Right atrium auricular region (tissue), 2 donors: ENCODE measurements around the gene ITGB4. TPM values are rescaled to one million over a fixed set of nuclear protein-coding genes. Genes with fewer than 3 reads are reported as not detected.

ENCODE experiments used
- DNase-seq: peaks from one replicate; pipeline ENCODE4 v3.0.0-alpha.2; 2019; ENCODE audit warnings: low spot score
- H3K27ac ChIP-seq, 2 donors: fragments of 200-600 bp; sonication (generic); 1 replicate in 1 of 2; 2 replicates in 1 of 2; pipeline ENCODE4 v1.5.1; 2016 to 2019
- H3K27me3 ChIP-seq, 2 donors: fragments of 200-600 bp; sonication (generic); one replicate each; pipeline versions ENCODE4 v1.5.1 to v1.6.0; 2017 to 2019
- H3K36me3 ChIP-seq: fragments of 200-600 bp; sonication (generic); one replicate; pipeline ENCODE4 v1.5.1; 2016
- H3K4me1 ChIP-seq, 2 donors: fragments of 200-600 bp; sonication (generic); one replicate each; pipeline versions ENCODE4 v1.5.1 to v1.6.0; 2017 to 2019
- H3K4me3 ChIP-seq, 2 donors: fragments of 200-600 bp; sonication (generic); 1 replicate in 1 of 2; 2 replicates in 1 of 2; pipeline ENCODE4 v1.5.1; 2017 to 2019; ENCODE audit warnings: mild to moderate bottlenecking in 1 of 2, moderate library complexity in 1 of 2
- H3K9me3 ChIP-seq, 2 donors: fragments of 200-600 bp; sonication (generic); one replicate each; pipeline ENCODE4 v1.5.1; 2019
- CTCF ChIP-seq, 2 donors: fragments of 200-600 bp; sonication (generic); IDR thresholded peaks; one replicate each; pipeline ENCODE4 v1.5.1; 2019; ENCODE audit warnings: antibody characterized with exemption in 2 of 2
- total RNA-seq, 2 donors: library from RNA; depleted of rRNA; stranded (reverse); fragments of >200 nt; gene quantifications; one replicate each; pipeline ENCODE4 v1.1.0, GENCODE V29; 2016

Gene ITGB4
- total RNA-seq, 2 donors from 2014 or later, result 11.1 to 37.5 TPM

GRCh38 chr17:75722076-75722475, 817 bp downstream of the ITGB4 start:
- H3K4me1 ChIP-seq, result peaks cover 0 to 13% of the 10 kb centered on the region in 2 donors
- no peaks in the 10 kb centered on the region for H3K36me3 ChIP-seq
- no peaks in the 10 kb centered on the region for H3K9me3 ChIP-seq
- TF ChIP-seq CTCF (IDR thresholded peaks at IDR 0.05), result no peak
- H3K27me3 ChIP-seq, result no peaks in the 10 kb centered on the region
- H3K4me3 ChIP-seq, result peak overlapping the region; percentile 41 to 59
- H3K27ac ChIP-seq, result peak overlapping the region; percentile 54 to 65
- no peak for DNase-seq

- Histone ChIP-seq H3K27ac (peak overlapping the region; percentile 54 to 65), H3K4me1 (peaks cover 0 to 13% of the 10 kb centered on the region in 2 donors), H3K4me3 (peak overlapping the region in 1 of 2 donors; percentile 59), H3K27me3 (no peaks in the 10 kb centered on the region), H3K36me3 (no peaks in the 10 kb centered on the region), H3K9me3 (no peaks in the 10 kb centered on the region)
- no peak for DNase-seq
- no peak for TF ChIP-seq CTCF (IDR thresholded peaks at IDR 0.05)
These were observed 1.4 kb downstream of the ITGB4 start for GRCh38 chr17:75722542-75723095.

- Histone ChIP-seq H3K4me1 (peaks cover 0 to 13% of the 10 kb centered on the region in 2 donors), H3K9me3 (no peaks in the 10 kb centered on the region), H3K36me3 (no peaks in the 10 kb centered on the region), H3K27ac (peak overlapping the region; percentile 54 to 65), H3K4me3 (peak overlapping the region in 1 of 2 donors; percentile 59), H3K27me3 (no peaks in the 10 kb centered on the region)
- no peak for TF ChIP-seq CTCF (IDR thresholded peaks at IDR 0.05)
- no peak for DNase-seq
These were observed 2.1 kb downstream of the ITGB4 start for GRCh38 chr17:75723171-75723930.

- Histone ChIP-seq H3K4me3 (no peak overlapping the region), H3K4me1 (peaks cover 0 to 13% of the 10 kb centered on the region in 2 donors), H3K9me3 (no peaks in the 10 kb centered on the region), H3K27ac (no peak overlapping the region), H3K36me3 (no peaks in the 10 kb centered on the region), H3K27me3 (no peaks in the 10 kb centered on the region)
- DNase-seq, result no peak
- TF ChIP-seq CTCF (IDR thresholded peaks at IDR 0.05), result no peak
These were observed 3.1 kb downstream of the ITGB4 start for GRCh38 chr17:75724016-75725003.

GRCh38 chr17:75725504-75725903, 4.2 kb downstream of the ITGB4 start:
- Histone ChIP-seq H3K36me3 (no peaks in the 10 kb centered on the region), H3K27me3 (no peaks in the 10 kb centered on the region)
- DNase-seq, result no peak

More at GRCh38 chr17:75725504-75725903, 4.2 kb downstream of the ITGB4 start:
- H3K27ac ChIP-seq, result no peak overlapping the region
- TF ChIP-seq CTCF (IDR thresholded peaks at IDR 0.05), result no peak
- no peak overlapping the region for H3K4me3 ChIP-seq
- no peaks in the 10 kb centered on the region for H3K9me3 ChIP-seq
- H3K4me1 ChIP-seq, result peaks cover 0 to 13% of the 10 kb centered on the region in 2 donors
